Uterus (tissue), 4 donors: ENCODE results near the gene HIVEP3. TPM values are rescaled to one million over a fixed set of nuclear protein-coding genes. Genes with fewer than 3 reads are reported as not detected.
A peak's percentile ranks its signal among the peaks of the same experiment; 100 is the strongest.

Experiments used
- DNase-seq, 2 donors: peaks; one replicate each; pipeline ENCODE4 v3.0.0-alpha.2; 2019 to 2020
- H3K27ac ChIP-seq, 2 donors: fragments of 200-600 bp; sonication (generic); 1 replicate in 1 of 2; 2 replicates in 1 of 2; pipeline ENCODE4 v1.5.1; 2016 to 2018
- H3K27me3 ChIP-seq, 2 donors: fragments of 200-600 bp; sonication (generic); one replicate each; pipeline ENCODE4 v1.5.1; 2018 to 2019; ENCODE audit warnings: control low read depth in 1 of 2
- H3K36me3 ChIP-seq, 2 donors: fragments of 200-600 bp; sonication (generic); one replicate each; pipeline ENCODE4 v1.5.1; 2019; ENCODE audit warnings: control low read depth in 1 of 2
- H3K4me1 ChIP-seq, 2 donors: fragments of 200-600 bp; sonication (generic); one replicate each; pipeline ENCODE4 v1.5.1; 2018 to 2019; ENCODE audit warnings: control low read depth in 1 of 2
- H3K4me3 ChIP-seq, 2 donors: fragments of 200-600 bp; sonication (generic); 1 replicate in 1 of 2; 2 replicates in 1 of 2; pipeline ENCODE4 v1.5.1; 2018 to 2019; ENCODE audit warnings: mild to moderate bottlenecking in 1 of 2
- H3K9me3 ChIP-seq, 2 donors: fragments of 200-600 bp; sonication (generic); one replicate each; pipeline ENCODE4 v1.5.1; 2019; ENCODE audit warnings: control low read depth in 1 of 2
- POLR2A ChIP-seq, 2 donors: fragments of 450-650 bp; IDR thresholded peaks; one replicate each; pipeline ENCODE4 v1.6.1; 2016; ENCODE audit warnings: antibody characterized with exemption in 2 of 2, mild to moderate bottlenecking in 1 of 2, moderate library complexity in 1 of 2
- intact Hi-C: fragments of 100-400 bp; cut with DNase I; formaldehyde crosslinking; loops from one replicate; pipeline ENCODE4 v1.15.1; 2023; ENCODE audit warnings: low total_unique reads
- total RNA-seq, 4 donors: library from RNA; depleted of rRNA in 3 of 4; stranded (reverse); fragments of >200 nt in 3 of 4; gene quantifications; one replicate each; pipeline versions ENCODE4 v1.1.0 to v1.2.4, GENCODE V29; 2014 to 2023
- TF ChIP-seq, protein P1 (sequence below), 4 experiments: fragments of 200-600 bp in 2 of 4; fragments of 450-650 bp in 2 of 4; sonication (generic) in 2 of 4; IDR thresholded peaks; one replicate each; pipeline ENCODE4 v1.5.1; 2016 to 2019; ENCODE audit warnings: antibody characterized with exemption in 4 of 4, mild to moderate bottlenecking in 2 of 4, moderate library complexity in 1 of 4
- donor health status: DM: yes; HTN: yes; CAD: no.

Gene HIVEP3
- total RNA-seq, 4 donors from 2014 or later, result 0.51 to 7.6 (median 2.9) TPM

DNA sequence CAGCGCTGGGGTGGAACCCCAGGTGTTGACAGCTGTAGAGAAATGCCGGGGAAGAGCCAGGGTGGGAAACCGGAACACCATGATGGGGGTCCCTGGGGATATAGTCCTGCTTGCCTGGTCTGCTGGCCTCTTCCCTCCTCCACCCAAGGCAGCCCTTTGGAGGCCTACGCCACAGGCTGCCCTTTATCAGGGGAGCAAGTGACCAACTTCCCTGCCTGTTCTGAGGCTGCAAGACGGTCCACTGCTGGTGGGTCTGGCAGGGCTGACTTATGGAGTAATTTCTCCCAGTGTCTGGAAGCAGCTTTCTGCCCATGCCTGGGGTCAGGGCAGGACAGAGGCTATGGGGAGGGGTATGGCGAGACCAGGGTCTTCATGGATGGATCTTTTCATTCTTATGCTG is 383.4 kb downstream of the HIVEP3 start:
- Histone ChIP-seq H3K4me3 (no peak overlapping the region), H3K27me3 (no peaks in the 10 kb centered on the region), H3K27ac (no peak overlapping the region), H3K4me1 (peaks cover 0 to 10% of the 10 kb centered on the region in 2 donors), H3K9me3 (no peaks in the 10 kb centered on the region), H3K36me3 (no peaks in the 10 kb centered on the region)
- DNase-seq, result peak; percentile 4 to 5
- intact Hi-C loops, result no loop called here
- TF ChIP-seq, protein P1, sequence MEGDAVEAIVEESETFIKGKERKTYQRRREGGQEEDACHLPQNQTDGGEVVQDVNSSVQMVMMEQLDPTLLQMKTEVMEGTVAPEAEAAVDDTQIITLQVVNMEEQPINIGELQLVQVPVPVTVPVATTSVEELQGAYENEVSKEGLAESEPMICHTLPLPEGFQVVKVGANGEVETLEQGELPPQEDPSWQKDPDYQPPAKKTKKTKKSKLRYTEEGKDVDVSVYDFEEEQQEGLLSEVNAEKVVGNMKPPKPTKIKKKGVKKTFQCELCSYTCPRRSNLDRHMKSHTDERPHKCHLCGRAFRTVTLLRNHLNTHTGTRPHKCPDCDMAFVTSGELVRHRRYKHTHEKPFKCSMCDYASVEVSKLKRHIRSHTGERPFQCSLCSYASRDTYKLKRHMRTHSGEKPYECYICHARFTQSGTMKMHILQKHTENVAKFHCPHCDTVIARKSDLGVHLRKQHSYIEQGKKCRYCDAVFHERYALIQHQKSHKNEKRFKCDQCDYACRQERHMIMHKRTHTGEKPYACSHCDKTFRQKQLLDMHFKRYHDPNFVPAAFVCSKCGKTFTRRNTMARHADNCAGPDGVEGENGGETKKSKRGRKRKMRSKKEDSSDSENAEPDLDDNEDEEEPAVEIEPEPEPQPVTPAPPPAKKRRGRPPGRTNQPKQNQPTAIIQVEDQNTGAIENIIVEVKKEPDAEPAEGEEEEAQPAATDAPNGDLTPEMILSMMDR (IDR thresholded peaks at IDR 0.05), result no peak
- TF ChIP-seq POLR2A (IDR thresholded peaks at IDR 0.05), result no peak

DNA sequence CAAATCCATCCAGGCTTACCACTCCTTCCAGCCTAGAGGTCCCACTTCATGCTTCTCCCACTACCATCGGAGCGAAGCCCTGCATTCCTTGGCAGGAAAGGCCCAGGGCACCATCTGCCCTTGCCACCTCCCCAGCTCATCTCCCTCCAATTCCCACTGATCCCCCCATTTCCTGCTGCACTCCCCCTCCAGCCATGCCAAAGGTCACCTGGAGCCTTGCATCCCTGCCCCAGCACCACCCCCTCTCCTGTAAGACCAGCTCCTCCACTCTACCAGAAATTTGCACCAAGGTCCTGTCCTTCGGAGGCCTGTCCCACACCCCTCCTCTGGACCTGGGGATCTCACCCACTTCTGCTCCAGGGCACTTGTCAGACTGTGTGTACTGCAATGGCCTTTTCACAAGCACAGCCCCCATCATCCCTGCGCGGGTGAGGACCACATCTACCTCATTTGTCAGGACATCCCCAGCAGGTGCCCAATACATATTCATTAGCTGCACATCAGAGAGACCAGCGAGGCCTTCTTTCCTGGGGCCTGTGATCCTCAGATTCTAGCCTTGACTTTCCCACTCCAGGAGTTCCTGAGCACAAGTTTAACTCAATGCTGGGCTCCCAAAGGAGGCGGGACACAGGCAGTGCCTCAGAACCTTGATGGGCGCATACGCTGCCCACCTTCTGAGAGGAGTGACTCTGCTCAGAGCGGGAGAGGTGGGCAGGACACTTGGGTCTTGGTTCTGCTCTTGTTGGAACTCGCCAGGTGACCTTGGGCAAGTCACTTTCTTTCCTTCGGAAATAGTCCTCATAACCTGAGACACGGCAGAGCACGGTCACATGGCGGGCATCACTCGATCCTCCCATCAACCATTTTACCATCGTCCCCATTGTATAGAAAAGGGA is 384.3 kb downstream of the HIVEP3 start:
- Histone ChIP-seq H3K4me3 (no peak overlapping the region), H3K36me3 (no peaks in the 10 kb centered on the region), H3K9me3 (no peaks in the 10 kb centered on the region), H3K27me3 (no peaks in the 10 kb centered on the region), H3K27ac (no peak overlapping the region), H3K4me1 (peaks cover 0 to 10% of the 10 kb centered on the region in 2 donors)
- intact Hi-C loops, result no loop called here
- DNase-seq, result peak; percentile 4 to 5
- no peak for TF ChIP-seq POLR2A (IDR thresholded peaks at IDR 0.05)
- TF ChIP-seq, protein P1 (IDR thresholded peaks at IDR 0.05), result no peak

DNA sequence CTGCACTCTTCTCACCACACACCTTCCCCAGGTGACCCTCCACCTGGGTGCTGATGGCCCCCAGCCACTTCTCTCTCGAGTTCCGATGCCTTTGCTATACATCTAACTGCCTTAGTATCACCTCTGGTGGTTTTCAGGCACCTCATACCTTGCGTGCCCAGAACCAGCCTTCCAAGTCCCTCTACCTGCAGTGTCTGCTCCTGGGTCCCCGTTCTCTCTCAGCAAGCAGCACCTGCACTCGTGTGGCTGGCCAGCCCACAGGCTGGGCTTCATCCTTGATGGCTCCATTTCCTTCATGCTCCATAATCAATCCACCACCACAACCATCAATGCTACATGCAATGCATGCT is 385.0 kb downstream of the HIVEP3 start:
- intact Hi-C loops, result no loop called here
- Histone ChIP-seq H3K4me1 (peaks cover 0 to 10% of the 10 kb centered on the region in 2 donors), H3K27ac (no peak overlapping the region), H3K4me3 (no peak overlapping the region), H3K27me3 (no peaks in the 10 kb centered on the region), H3K36me3 (no peaks in the 10 kb centered on the region), H3K9me3 (no peaks in the 10 kb centered on the region)
- DNase-seq, result peak in 1 of 2 donors; percentile 8
- TF ChIP-seq, protein P1 (IDR thresholded peaks at IDR 0.05), result no peak
- TF ChIP-seq POLR2A (IDR thresholded peaks at IDR 0.05), result no peak

DNA sequence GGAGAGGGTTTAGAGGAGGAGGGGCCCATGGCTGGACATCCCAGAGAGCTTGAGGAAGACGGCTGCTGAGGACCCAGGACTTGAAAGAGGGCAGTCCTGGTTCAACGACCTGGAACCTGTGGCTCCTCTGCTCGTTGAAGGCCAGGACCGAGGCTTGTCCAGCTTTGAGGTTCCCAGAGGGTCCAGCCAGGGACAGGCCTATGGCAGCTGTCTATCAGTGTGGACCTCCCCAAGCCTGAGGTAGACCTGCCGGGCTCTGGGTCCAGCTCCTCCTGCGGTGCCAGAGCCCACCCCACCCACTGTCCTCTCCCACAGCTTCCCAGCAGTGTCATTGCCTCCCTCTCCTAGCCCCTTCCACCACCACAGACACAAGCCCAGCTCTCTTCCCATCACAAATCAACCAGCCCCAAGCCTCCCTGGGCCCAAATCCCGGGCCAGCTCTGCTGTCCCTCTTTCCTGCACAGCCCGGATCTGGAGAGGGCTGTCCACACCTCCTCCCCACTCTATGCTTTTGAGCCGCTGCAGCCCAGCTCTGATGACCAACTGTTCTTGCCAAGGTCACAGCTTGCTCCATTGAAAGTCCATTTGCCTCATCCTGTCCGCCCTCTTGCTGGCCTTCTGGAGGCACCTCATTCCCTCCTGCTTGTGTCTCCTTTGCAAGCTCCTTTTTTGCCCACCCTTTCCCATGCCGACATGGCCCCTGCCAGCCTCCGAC is 385.5 kb downstream of the HIVEP3 start:
- DNase-seq, result peak; percentile 2 to 6
- Histone ChIP-seq H3K27me3 (no peaks in the 10 kb centered on the region), H3K4me3 (no peak overlapping the region), H3K27ac (no peak overlapping the region), H3K9me3 (no peaks in the 10 kb centered on the region), H3K4me1 (peaks cover 0 to 10% of the 10 kb centered on the region in 2 donors), H3K36me3 (no peaks in the 10 kb centered on the region)
- TF ChIP-seq POLR2A (IDR thresholded peaks at IDR 0.05), result no peak
- TF ChIP-seq, protein P1 (IDR thresholded peaks at IDR 0.05), result no peak
- intact Hi-C loops, result no loop called here
